Inflammatory macrophage (primary cell): ENCODE results near the gene ZCCHC10.
"Not testable (repeated sequence)": the region's sequence is repeated elsewhere in the genome, so short reads cannot be mapped to it uniquely, and the experiment has no call there.

Experiments used
- DNase-seq, 2 donors: peaks; one replicate each; pipeline ENCODE4 v3.0.0-alpha.2; 2020 to 2022

ZCCHC10 gene

GRCh38 chr5:133041157-133041784, 14.9 kb upstream of the ZCCHC10 start:
- DNase-seq: no peak

- DNase-seq: peak; percentile 43 to 55
These were observed 10.3 kb upstream of the ZCCHC10 start for GRCh38 chr5:133036677-133037076.

GRCh38 chr5:133035224-133035623, 8.9 kb upstream of the ZCCHC10 start:
- DNase-seq: peak; percentile 52 to 61

- peak; percentile 35 to 36 for DNase-seq
These were observed 7.7 kb upstream of the ZCCHC10 start for GRCh38 chr5:133034064-133034463.

- DNase-seq: peak in 1 of 2 donors; percentile 10
These were observed 6.7 kb upstream of the ZCCHC10 start for GRCh38 chr5:133032852-133033742.

- peak in 1 of 2 donors; percentile 12 for DNase-seq
These were observed 4.1 kb upstream of the ZCCHC10 start for GRCh38 chr5:133030343-133031005.

- DNase-seq: peak; percentile 68 to 82
These were observed 3.1 kb upstream of the ZCCHC10 start for GRCh38 chr5:133029416-133029815.

- DNase-seq: no peak
These were observed 360 bp upstream of the ZCCHC10 start for GRCh38 chr5:133026664-133027153.

- not testable (repeated sequence) for DNase-seq
These were observed 6.9 kb downstream of the ZCCHC10 start for GRCh38 chr5:133019471-133019870.

GRCh38 chr5:133017964-133018363, 8.4 kb downstream of the ZCCHC10 start:
- DNase-seq: no peak

- no peak for DNase-seq
These were observed 10.9 kb downstream of the ZCCHC10 start for GRCh38 chr5:133015466-133015865.

GRCh38 chr5:133008455-133008854, 17.9 kb downstream of the ZCCHC10 start:
- not testable (repeated sequence) for DNase-seq

- no peak for DNase-seq
These were observed 19.7 kb downstream of the ZCCHC10 start for GRCh38 chr5:133006653-133007052.

- DNase-seq: no peak
These were observed 27.1 kb downstream of the ZCCHC10 start for GRCh38 chr5:132999246-132999645.

- peak; percentile 76 to 78 for DNase-seq
These were observed 27.8 kb downstream of the ZCCHC10 start for GRCh38 chr5:132998556-132998955.

- DNase-seq: no peak
These were observed 30.0 kb downstream of the ZCCHC10 start for GRCh38 chr5:132996307-132996706.

GRCh38 chr5:132987531-132988408, 38.6 kb downstream of the ZCCHC10 start:
- DNase-seq: no peak

- not testable (repeated sequence) for DNase-seq
These were observed 43.4 kb downstream of the ZCCHC10 start for GRCh38 chr5:132982971-132983370.

GRCh38 chr5:132981288-132981687, 45.1 kb downstream of the ZCCHC10 start:
- DNase-seq: peak in 1 of 2 donors; percentile 29

GRCh38 chr5:132979976-132980375, 46.4 kb downstream of the ZCCHC10 start:
- DNase-seq: no peak

- peak; percentile 87 to 92 for DNase-seq
These were observed 46.9 kb downstream of the ZCCHC10 start for GRCh38 chr5:132979367-132979940.

- no peak for DNase-seq
These were observed 49.5 kb downstream of the ZCCHC10 start for GRCh38 chr5:132976852-132977251.
